ENCODE results near the gene MTCH2. TPM values are rescaled to one million over a fixed set of nuclear protein-coding genes. Genes with fewer than 3 reads are reported as not detected.

The MTCH2 gene
- total RNA-seq, 1 donor from 2014 or later: 110 TPM

GRCh38 chr11:47591764-47592163 is 50.6 kb downstream of the MTCH2 start:
- DNase-seq (ENCODE audit: low spot score): no peak

GRCh38 chr11:47589977-47590861 is 52.1 kb downstream of the MTCH2 start:
- no peak for DNase-seq (ENCODE audit: low spot score)

- DNase-seq (ENCODE audit: low spot score): no peak
Measured at GRCh38 chr11:47589584-47589976, 52.8 kb downstream of the MTCH2 start.

- DNase-seq (ENCODE audit: low spot score): no peak
Measured at GRCh38 chr11:47589118-47589517, 53.2 kb downstream of the MTCH2 start.

GRCh38 chr11:47587723-47588326 is 54.5 kb downstream of the MTCH2 start:
- DNase-seq (ENCODE audit: low spot score): no peak

- no peak for DNase-seq (ENCODE audit: low spot score)
Measured at GRCh38 chr11:47587039-47587716, 55.2 kb downstream of the MTCH2 start.

GRCh38 chr11:47586098-47586855 is 56.1 kb downstream of the MTCH2 start, which contains the start of gene FAM180B:
TSS of gene FAM180B (plus strand) at chr11:47586678. CDS start at chr11:47586769, 91 bp downstream.
- no peak for DNase-seq (ENCODE audit: low spot score)

- DNase-seq (ENCODE audit: low spot score): no peak
Measured at GRCh38 chr11:47583844-47584243, 58.5 kb downstream of the MTCH2 start.

GRCh38 chr11:47578524-47579494 is 63.5 kb downstream of the MTCH2 start, which contains the start of the genes KBTBD4 and NDUFS3:
TSS of gene KBTBD4 (minus strand) at chr11:47578970. CDS start at chr11:47578951, 19 bp downstream.
TSS of gene NDUFS3 (plus strand) at chr11:47579074. CDS start at chr11:47579092, 18 bp downstream.
- peak; percentile 96 for DNase-seq (ENCODE audit: low spot score)

GRCh38 chr11:47577460-47578041 is 64.8 kb downstream of the MTCH2 start:
- no peak for DNase-seq (ENCODE audit: low spot score)

GRCh38 chr11:47573321-47573720 is 69.0 kb downstream of the MTCH2 start:
- DNase-seq (ENCODE audit: low spot score): no peak

- no peak for DNase-seq (ENCODE audit: low spot score)
Measured at GRCh38 chr11:47572715-47573255, 69.6 kb downstream of the MTCH2 start.

- DNase-seq (ENCODE audit: low spot score): no peak
Measured at GRCh38 chr11:47571895-47572294, 70.5 kb downstream of the MTCH2 start.

GRCh38 chr11:47571357-47571729 is 71.0 kb downstream of the MTCH2 start:
- no peak for DNase-seq (ENCODE audit: low spot score)

GRCh38 chr11:47570651-47571356 is 71.6 kb downstream of the MTCH2 start:
- DNase-seq (ENCODE audit: low spot score): no peak

GRCh38 chr11:47569646-47570045 is 72.7 kb downstream of the MTCH2 start:
- no peak for DNase-seq (ENCODE audit: low spot score)
